ENCODE measurements around the gene KIAA1549.
"Not testable (repeated sequence)": the region's sequence is repeated elsewhere in the genome, so short reads cannot be mapped to it uniquely, and the experiment has no call there.

KIAA1549 gene

DNA sequence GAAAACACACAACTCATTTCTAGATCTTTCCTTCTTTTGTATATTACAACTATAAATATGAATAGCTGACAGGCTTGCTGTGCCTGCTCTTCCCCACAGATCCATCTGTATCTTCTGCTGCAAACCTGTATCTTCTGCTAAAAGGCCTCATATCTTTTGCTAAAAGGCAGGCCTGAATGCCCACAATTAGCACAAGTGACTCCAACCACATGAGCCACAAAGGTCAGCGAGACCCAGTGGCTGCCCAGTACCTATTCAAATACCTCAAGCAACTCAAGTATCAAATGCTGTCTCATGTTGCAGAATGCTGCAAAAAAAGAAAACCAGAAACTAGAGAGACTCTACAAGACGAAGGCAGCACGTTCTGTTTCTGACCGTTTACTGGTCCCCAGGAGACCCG lies 128.7 kb downstream of the KIAA1549 start:
- no peak for DNase-seq (ENCODE audit: low read depth)

DNA sequence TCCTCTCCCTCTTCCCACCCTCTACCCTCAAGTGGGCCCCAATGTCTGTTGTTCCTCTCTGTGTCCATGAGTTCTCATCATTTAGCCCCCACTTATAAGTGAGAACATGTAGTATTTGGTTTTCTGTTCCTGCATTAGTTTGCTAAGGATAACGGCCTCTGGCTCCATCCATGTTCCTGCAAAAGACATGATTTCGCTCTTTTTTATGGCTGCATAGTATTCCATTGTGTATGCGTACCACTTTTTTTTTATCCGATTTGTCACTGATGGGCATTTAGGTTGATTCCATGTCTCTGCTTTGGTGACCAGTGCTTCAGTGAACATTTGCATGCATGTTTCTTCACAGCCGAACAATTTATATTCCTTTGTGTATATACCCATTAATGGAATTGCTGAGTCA lies 131.5 kb downstream of the KIAA1549 start:
- no peak for DNase-seq (ENCODE audit: low read depth)

DNA sequence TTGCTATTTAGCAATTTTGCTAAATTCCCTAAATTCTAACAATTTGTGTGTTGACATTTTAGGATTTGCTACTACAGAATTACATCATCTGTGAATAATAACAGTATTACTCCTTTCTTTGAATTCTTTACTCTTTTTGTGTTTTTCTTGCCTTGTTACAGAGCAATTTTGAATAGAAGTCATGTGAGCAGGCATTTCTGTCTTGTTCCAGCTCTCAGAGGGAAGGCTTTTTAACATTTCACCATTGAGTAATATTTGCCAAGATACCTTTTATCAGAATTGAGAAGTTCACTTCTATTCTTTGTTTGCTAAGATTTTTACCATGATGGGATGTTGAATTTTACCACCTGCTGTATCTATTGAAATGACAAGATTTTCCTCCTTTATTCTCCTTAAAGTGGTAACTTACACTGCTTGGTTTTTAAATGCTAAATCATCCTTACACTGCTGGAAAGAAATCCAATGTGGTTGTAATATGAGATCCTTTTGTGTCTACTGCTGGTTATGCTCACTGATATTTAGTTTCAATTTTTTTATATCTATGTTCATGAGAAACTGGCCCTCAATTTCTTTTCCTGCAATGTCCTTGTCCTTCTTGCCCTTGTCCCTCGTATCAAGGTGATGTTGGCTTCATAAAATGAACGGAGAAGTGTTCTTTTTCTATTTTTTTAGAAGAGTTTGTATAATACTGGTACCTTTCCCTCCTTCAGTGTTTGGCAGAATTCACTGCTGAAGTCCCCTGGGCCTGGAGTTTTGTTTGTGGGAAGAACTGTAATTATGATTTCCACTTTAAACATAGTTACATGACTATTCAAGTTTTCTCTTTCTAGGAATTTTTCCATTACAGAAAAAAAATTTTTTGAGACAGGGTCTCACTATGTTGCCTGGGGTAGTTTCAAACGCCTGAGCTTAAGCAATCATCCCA lies 132.9 kb downstream of the KIAA1549 start:
- DNase-seq (ENCODE audit: low read depth), result no peak

DNA sequence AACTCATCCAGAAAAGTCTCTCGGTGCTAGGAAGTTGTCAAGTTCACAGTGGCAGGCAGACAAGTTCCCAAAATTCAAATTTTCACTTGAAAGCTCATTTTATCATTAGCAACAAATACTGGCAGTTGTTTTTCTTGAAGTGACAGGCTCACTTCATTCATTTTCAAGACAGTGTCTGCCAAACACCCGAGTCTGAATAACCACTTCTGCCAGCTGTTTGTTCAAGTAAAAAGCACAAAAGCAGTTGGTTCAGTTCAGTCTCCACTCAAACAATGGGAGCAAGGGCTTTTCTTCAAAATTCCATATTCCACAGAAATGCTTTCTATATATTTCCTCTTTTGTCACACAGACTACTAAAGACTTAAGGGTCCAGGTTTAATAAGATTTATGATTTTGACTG lies 135.5 kb downstream of the KIAA1549 start:
- no peak for DNase-seq (ENCODE audit: low read depth)

DNA sequence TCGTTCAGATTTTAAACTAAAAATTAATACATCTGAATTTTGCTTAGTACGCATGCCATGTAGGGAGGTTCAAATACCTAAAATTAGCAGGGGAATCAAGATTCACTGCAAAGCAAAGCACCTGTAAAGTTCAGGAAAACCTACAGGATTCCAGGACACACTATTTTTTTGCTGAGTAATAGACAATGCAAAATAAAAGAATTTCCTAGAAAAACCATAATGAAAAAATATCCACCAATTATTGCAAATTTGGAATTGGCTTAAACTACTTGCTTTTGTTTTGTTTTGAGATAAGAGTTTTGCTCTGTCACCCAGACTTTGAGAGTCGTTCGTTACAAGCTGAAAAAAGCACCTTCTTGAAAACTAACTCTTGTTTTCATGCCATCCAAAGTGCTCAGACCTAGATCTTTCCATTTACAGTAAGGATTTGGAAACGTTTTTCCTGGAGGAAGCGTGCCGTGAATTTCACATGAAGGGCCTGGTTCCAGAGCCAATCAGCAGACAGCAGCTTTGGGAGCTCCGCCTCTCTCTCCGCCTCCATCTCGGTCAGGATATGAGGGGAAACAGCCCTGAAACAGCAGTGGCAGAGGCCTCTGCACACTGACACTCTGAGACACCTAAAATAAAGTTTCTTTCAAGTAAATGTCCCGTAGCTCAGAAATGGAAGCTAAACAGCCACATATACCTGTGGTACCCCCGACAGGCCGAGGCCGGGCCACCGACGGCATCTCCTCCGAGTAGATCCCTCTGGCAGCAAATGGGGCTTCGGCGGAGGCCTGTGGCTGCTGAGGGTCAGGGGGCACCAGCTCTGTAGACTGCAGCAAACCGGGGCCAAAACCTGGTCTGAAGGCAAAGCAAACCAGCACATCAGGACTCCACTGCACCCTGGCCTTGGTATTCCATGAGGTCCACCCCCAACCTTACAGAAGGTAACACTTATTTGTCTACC lies 137.3 kb downstream of the KIAA1549 start:
- no peak for DNase-seq (ENCODE audit: low read depth)

DNA sequence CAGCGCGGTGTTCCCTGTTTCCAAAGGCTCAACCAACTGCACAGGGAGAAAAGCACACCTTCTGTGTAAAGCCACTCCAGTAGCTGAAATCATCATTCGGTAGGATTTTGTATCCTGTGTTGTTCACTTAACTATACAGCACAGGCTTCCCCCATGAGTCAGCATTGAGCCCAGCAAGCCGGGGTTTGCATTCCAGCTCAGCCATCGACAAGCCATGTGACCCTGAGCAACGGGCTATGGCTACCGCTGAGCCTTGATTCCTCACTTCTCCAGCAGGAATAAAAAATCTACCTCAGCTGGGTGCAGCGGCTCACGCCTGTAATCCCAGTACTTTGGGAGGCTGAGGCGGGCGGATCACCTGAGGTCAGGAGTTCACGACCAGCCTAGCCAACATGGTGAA lies 139.1 kb downstream of the KIAA1549 start:
- peak; percentile 71 for DNase-seq (ENCODE audit: low read depth)

DNA sequence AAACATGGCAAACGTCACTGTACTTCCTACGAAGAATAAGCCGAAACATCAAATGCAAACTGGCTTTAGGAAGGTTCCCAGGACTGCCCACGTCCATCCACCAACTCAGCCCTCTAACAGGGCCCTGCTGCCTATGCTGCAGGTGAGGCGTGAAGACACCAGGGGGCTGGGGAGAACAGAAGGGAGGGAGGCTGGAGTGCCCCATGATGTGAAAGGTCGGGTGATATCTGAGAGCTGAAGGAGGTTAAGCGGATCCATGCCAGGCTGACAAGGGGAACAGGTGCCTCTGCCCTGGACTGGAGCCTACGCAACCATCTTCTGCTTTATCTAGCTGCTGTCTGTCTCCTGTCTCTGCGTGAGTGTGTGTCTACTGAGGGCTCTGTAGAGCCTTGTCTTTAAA lies 143.0 kb downstream of the KIAA1549 start:
- DNase-seq (ENCODE audit: low read depth), result no peak

DNA sequence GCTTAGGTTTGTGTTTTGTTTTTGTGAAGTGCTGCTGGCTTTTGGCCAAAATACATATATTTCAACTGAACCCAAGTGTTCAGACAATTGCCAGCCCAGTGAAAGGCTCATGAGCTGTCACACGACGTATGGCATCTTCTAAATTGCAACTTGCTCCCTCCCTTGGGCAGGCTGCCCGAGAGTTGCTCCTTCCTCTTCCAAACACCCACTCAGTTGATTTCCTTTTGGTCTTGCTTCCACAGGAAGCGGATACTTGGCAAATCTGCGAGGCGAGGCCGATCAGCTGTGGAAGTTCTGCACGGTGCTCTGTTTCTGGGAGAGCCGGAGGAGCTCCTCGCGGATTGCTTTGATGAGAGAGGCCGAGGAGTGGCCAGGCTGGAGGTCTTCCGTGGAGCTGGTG lies 143.6 kb downstream of the KIAA1549 start:
- DNase-seq (ENCODE audit: low read depth), result no peak

DNA sequence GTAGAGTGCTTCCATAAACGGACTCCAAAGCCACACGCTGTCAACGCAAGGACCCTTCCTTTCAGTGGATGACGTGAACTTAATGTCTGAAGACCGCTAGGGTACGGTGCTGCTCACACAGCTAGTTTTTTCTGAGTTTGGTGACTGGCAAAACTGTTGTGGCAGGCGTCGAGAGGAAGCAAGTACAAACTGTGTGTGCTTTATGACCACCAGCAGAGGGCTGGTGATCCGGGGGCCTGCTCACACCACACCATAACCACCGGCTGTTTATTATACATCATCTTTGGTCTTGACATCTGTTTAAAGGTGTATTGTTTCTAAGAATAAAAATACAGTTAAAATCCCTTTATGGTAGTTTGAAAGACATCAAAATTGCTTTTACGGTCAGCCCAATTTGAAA lies 146.1 kb downstream of the KIAA1549 start:
- DNase-seq (ENCODE audit: low read depth), result no peak

DNA sequence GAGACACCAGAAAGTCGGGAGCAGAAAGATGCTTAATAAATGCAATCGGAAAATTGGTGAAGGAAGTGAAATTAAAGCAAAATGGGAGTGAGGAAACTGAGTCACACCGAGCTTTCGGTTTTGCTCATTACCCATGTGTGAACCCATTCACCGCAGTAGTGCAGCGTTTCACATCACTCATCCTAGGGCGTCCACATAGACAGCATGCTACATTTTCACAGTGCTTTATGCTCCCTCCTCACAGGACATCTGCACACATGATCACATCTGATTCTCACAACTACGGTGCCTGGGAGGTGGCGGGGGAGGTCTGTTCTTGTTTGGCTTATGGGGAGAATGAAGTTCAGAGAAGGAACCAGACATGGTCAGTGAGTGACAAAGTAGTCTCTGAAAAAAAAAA lies 146.6 kb downstream of the KIAA1549 start:
- no peak for DNase-seq (ENCODE audit: low read depth)

DNA sequence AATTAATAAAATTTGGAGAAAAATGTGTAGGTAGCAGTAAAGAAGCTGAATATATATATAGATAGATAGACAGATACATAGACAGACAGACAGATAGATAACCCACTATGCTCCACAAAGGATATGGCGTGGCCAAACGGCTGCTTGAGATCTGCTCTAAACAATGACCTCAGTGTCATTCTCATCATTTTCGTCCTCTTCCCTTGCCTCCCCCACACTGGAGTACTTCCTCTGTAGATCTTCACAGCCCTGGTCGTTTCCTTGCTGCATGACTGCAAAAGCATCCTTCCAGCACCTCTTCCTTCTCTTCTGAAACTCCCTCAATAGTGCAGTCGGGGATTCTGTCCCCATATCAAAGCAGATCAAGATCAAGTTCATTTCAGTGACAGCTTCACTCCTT lies 147.6 kb downstream of the KIAA1549 start:
- no peak for DNase-seq (ENCODE audit: low read depth)

DNA sequence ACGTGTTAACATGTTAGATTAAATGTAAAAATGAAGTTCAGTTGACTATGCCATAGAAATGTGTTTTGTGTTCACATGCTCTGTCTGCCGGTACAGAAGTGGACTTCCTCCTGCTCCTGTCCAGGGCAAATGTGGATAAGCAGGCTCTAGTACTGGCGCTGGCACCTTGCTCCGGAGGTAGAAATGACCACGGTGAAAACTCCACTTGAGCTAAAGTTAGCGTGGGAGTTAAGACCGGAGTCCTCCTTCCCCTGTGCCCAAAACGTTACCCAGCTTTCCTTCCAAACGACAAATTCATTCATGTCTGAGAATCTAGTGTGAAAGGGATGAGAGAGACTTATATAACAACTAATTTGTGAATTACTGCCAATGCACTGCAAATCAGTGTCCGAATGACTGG lies 148.2 kb downstream of the KIAA1549 start:
- no peak for DNase-seq (ENCODE audit: low read depth)

DNA sequence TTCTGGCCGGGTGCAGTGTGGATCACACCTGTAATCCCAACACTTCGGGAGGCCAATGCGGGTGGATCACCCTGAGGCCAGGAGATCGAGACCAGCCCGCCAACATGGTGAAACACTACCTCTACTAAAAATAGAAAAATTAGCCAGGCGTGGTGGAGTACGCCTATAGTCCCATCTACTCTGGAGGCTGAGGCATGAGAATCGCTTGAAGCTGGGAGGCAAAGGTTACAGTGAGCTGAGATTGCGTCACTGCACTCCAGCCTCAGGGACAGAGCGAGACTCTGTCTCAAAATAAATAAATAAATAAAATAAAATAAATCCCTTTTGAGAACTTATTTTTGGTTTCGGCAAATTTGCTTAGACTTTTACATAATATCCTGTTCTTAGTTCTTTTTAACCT lies 151.9 kb downstream of the KIAA1549 start:
- no peak for DNase-seq (ENCODE audit: low read depth)

DNA sequence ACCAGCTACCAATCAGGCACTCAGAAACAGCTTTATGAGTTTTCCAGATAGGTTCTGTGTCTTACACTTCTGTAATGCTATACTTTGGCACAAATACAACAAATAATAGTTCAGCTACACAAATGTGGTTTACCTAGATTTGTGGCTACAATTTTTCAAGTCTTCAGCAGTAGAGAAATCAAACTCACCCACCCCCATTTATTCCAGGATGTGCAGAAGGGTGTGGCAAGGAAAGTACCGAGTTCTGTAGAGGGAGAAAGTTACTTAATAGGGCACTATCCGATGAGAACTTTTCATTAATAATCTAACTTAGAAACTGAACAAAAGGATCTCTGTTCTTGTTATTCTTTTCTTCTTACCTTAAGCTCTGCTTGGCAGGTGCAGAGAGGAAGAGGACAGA lies 152.9 kb downstream of the KIAA1549 start:
- DNase-seq (ENCODE audit: low read depth), result no peak

DNA sequence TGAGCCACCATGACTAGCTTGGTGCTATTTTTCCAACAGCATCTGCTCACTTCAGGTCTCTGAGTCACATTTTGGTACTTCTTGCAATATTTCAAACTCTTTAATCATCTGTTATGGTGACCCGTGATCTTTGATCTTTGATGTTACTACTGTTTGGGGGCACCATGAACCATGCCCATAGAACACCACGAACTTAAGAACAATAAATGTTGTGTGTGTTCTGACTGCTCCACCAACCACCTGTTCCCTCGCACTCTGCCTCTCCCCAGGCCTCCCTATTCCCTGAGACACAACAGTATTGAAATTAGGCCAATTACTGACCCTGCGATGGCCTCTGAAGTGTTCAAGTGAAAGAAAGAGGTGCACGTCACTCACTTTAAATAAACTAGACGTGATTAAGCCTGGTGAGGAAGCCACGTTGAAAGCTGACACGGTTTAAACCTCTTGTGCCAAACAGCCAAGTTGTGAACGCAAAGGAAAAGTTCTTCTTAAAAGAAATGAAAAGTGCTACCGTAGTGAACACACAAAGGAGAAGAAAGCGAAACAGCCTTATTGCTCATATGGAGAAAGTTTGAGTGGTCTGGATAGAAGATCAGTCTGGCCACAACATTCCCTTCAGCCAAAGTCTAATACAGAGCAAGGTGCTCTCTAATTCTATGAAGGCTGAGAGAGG lies 156.0 kb downstream of the KIAA1549 start:
- DNase-seq (ENCODE audit: low read depth), result no peak

DNA sequence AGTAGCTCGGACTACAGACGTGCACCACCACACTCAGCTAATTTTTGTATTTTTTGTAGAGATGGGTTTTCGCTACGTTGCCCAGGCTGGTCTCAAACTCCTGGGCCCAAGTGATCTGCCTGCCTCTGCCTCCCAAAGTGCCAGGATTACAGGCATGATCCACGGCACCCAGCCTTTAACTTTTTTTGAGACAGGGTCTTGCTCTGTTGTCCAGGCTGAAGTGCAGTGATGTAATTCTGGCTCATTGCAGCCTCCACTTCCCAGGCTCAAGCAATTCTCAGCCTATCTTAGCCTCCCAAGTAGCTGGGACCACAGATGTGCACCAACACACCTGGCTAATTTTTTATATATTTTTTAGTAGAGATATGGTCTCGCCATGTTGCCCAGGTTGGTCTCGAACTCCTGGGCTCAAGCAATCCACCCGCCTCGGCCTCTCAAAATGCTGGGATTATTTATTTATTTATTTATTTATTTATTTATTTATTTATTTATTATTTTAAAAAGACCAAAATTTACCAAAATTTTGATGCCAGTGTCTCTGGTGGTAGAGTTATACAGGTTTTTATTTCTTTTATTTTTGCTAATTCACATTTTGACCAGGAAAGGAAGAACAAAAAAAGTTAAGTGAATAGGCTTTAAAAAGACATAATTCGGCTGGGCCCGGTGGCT lies 158.2 kb downstream of the KIAA1549 start:
- DNase-seq (ENCODE audit: low read depth), result no peak

DNA sequence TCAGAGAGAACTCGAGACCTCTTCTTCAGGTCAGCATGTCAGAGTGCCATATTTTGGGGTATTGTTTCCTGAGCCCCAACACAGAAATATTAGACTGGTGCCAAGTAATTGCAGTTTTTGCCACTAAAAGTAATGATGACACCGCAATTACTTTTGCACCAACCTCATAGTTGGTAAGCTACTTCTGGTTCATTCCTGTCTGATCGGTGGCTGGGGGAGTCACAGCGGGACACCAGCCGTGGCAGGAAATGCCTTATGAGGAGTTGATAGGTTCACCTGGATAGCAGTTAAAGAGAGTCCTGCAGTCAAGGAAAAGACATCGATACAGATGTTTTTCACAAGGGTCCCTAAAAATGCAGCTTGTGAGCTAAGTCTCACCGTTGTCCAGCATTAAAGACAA lies 159.3 kb downstream of the KIAA1549 start:
- DNase-seq (ENCODE audit: low read depth), result no peak

DNA sequence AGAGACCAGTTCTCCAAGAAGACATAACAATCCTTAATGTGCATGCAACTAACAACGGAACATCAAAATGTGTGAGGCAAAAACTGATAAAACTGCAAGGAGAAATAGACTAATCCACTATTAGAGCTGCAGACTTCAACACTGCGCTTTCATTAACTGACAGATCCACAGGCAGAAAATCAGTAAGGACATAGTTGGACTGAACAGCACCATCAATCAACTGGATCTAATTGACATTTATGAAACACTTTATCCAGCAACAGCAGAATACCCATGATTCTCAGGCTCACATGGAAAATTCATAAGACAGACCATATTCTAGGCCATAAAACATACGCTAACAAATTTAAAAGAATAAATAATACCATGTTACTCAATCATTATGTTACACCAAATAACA lies 161.6 kb downstream of the KIAA1549 start:
- no peak for DNase-seq (ENCODE audit: low read depth)

DNA sequence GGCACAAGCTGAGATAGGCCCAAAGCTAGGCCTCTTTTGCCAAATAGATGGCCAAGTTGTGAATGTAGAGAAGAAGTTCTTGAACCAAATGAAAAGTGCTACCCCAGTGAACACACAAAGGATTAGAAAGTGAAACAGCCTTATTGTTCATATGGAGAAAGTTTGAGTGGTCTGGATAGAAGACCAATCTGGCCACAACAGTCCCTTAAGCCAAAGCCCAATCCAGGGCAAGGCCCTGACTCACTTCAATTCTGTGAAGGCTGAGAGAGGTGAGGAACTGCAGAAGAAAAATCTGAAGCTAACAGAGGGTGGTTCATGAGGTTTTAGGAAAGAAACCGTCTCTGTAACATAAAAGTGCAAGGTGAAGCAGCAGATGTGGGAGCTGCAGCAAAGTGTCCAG lies 164.5 kb downstream of the KIAA1549 start:
- no peak for DNase-seq (ENCODE audit: low read depth)

DNA sequence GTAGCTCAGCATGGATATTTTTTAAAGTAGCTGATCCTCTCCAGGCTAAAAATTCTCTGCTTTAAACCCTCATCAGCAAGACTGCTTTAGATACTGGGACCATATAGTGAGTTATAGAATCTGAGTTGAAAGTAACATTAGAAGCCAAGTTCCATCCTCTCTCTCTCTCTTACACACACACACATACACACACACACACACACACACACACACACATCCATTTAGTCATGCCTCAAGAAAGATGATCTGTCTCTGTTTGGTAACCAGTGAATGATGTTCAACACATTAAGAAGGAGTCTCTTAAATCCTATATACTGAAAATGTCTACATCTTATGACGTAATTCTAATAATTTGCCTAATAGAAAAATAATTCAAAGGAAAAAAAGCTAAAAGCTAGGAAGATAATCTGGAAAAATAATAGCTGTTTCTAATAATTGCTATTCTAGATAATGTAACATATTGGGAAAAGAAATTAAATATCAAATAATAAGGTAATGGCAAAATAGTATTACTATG lies 166.3 kb downstream of the KIAA1549 start:
- DNase-seq (ENCODE audit: low read depth), result no peak

DNA sequence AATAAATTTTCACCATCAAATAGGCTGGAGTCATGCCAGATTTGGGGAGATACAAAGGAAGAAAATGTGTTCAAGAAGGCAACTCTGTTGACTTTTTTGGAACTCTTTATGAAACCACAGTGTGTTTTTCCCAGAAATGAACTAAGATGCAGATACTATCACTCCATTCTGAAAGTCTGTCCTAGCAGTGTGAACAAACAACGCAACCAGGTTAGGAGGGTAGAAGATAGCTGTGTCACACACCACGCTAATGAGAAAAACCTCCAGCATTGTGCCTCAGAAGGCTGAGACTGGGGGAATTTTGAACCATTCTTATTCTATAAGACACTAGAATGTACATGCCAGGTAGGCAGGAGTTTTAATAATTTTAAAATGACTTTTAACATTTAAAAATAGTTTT lies 167.2 kb downstream of the KIAA1549 start:
- DNase-seq (ENCODE audit: low read depth), result no peak

DNA sequence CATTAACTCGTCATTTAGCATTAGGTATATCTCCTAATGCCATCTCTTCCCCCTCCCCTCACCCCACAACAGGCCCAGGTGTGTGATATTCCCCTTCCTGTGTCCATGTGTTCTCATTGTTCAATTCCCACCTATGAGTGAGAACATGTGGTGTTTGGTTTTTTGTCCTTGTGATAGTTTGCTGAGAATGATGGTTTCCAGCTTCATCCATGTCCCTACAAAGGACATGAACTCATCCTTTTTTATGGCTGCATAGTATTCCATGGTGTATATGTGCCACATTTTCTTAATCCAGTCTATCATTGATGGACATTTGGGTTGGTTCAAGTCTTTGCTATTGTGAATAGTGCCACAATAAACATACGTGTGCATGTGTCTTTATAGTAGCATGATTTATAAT lies 169.9 kb downstream of the KIAA1549 start:
- DNase-seq (ENCODE audit: low read depth), result not testable (repeated sequence)

Measured in EH (cell line).